Measurements from ENCODE around the gene ZMAT5. TPM values are rescaled to one million over a fixed set of nuclear protein-coding genes. Genes with fewer than 3 reads are reported as not detected.

Gene ZMAT5
- polyA plus RNA-seq, 3 donors = 27.1 to 79.4 (median 59.3) TPM

DNA sequence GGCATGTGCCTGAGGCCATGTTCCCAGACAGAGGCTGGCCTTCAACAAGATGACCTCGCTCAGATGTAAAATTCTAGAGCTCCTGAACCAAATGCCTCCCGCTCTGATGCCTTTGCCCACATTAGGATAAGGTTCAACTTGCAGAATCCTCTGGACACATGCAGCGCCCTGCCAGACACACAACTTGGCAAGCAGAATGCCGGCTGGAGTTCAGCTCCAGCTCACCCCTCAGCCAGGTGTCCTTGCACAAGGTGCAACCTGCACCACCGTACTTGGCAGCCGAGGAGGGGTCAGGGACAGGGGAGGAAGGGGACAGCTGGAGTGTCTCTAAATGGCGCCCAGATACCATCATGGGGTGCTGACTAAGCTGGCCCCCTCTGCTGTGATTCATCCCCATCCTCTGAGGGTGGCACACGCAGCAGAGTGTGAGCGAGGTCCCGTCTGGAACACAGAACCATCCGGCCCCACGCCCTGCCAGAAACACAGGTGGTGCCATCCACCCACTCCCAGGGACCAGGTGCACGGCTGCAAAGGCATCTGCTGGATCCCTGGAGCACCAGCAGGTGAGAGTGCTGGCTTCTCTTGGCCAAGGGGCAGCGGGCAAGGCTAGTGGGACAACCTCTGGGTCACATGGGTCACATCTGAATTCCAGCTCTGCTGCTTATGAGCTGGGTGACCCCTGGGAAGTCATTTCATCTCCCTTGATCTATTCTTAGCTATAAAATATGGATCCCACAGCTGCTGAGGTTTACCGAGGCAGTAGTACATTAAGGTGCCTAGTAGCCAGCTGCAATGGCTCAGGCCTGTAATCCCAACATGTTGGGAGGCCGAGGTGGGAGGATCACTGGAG is 12.8 kb downstream of the ZMAT5 start:
- Mint-ChIP-seq H3K36me3 (peaks cover 22 to 37% of the 10 kb centered on the region in 2 donors), H3K4me3 (no peak overlapping the region), H3K9me3 (no peaks in the 10 kb centered on the region), H3K27ac (no peak overlapping the region), H3K27me3 (ENCODE audit: low read depth in 3 of 3) (peaks cover 0 to 4% (median 0%) of the 10 kb centered on the region in 3 donors), H3K4me1 (peaks cover 21% of the 10 kb centered on the region)
- H2AFZ ChIP-seq (ENCODE audit: insufficient read depth, low read depth, low read length, poor library complexity, severe bottlenecking) = no peak overlapping the region
- intact Hi-C loops (cut with micrococcal nuclease) = no loop called here
- H3K4me1 ChIP-seq (ENCODE audit: control insufficient read depth in 1 of 2, insufficient read depth in 2 of 2, low read length in 2 of 2) = peaks cover 19 to 21% of the 10 kb centered on the region in 2 donors
- no peak overlapping the region for H3K9ac ChIP-seq (ENCODE audit: insufficient read depth, low read length, poor library complexity, severe bottlenecking)
- peaks cover 2% of the 10 kb centered on the region for H4K20me1 ChIP-seq (ENCODE audit: insufficient read depth, low read length)
- DNase-seq = no peak
- H3K36me3 ChIP-seq (replicated peaks in 1 of 2; ENCODE audit: control insufficient read depth in 1 of 2, insufficient read depth in 2 of 2, low read length in 2 of 2) = peaks cover 3 to 30% of the 10 kb centered on the region in 2 donors
- no peaks in the 10 kb centered on the region for H3K9me3 ChIP-seq (replicated peaks in 1 of 2; ENCODE audit: control insufficient read depth in 1 of 2, insufficient read depth in 1 of 2, low read length in 2 of 2)
- H3K27me3 ChIP-seq (ENCODE audit: control insufficient read depth in 2 of 2, insufficient read depth in 2 of 2, low read length in 2 of 2) = no peaks in the 10 kb centered on the region
- H3K4me3 ChIP-seq (replicated peaks in 1 of 3; ENCODE audit: low read depth in 2 of 3, low read length in 3 of 3) = no peak overlapping the region
- no peak overlapping the region for H3K4me2 ChIP-seq (replicated peaks; ENCODE audit: extremely low read depth, low read length, poor library complexity, severe bottlenecking)
- no peak overlapping the region for H3K27ac ChIP-seq (ENCODE audit: low read depth in 1 of 2, low read length in 2 of 2)
- TF ChIP-seq, protein P1, sequence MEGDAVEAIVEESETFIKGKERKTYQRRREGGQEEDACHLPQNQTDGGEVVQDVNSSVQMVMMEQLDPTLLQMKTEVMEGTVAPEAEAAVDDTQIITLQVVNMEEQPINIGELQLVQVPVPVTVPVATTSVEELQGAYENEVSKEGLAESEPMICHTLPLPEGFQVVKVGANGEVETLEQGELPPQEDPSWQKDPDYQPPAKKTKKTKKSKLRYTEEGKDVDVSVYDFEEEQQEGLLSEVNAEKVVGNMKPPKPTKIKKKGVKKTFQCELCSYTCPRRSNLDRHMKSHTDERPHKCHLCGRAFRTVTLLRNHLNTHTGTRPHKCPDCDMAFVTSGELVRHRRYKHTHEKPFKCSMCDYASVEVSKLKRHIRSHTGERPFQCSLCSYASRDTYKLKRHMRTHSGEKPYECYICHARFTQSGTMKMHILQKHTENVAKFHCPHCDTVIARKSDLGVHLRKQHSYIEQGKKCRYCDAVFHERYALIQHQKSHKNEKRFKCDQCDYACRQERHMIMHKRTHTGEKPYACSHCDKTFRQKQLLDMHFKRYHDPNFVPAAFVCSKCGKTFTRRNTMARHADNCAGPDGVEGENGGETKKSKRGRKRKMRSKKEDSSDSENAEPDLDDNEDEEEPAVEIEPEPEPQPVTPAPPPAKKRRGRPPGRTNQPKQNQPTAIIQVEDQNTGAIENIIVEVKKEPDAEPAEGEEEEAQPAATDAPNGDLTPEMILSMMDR (IDR thresholded peaks at IDR 0.05) = no peak
- H3K79me2 ChIP-seq (ENCODE audit: insufficient read depth, low read length) = peaks cover 15% of the 10 kb centered on the region
- WGBS (ENCODE audit: insufficient coverage) = 94% methylated on average over 15 of the region's 16 CpGs

DNA sequence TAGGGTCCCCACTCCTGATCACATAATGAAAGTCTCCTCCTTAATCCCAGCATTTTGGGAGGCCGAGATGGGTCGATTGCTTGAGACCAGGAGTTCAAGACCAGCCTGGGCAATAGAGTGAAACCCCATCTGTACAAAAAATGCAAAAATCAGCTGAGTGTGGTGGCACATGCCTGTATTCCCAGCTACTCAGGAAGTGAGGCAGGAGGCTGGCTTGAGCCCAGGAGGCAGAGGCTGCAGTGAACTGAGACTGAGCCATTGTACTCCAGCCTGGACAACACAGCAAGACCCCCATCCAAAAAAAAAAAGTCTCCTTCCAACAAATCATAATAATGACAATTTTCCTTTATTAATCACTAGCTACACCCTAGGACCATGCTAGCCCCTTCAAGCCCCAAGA is 15.1 kb downstream of the ZMAT5 start:
- peaks cover 19 to 21% of the 10 kb centered on the region in 2 donors for H3K4me1 ChIP-seq (ENCODE audit: control insufficient read depth in 1 of 2, insufficient read depth in 2 of 2, low read length in 2 of 2)
- H3K79me2 ChIP-seq (ENCODE audit: insufficient read depth, low read length) = peaks cover 12% of the 10 kb centered on the region
- peaks cover 40 to 55% of the 10 kb centered on the region in 2 donors for H3K36me3 Mint-ChIP-seq
- H3K27me3 Mint-ChIP-seq (ENCODE audit: low read depth in 3 of 3) = peaks cover 0 to 4% (median 0%) of the 10 kb centered on the region in 3 donors
- 100% methylated on average over 2 of the region's 2 CpGs for WGBS (ENCODE audit: insufficient coverage)
- DNase-seq = no peak
- no peak overlapping the region for H3K4me2 ChIP-seq (replicated peaks; ENCODE audit: extremely low read depth, low read length, poor library complexity, severe bottlenecking)
- peak overlapping the region; percentile 85 to 94 (median 92) for H3K27ac Mint-ChIP-seq
- intact Hi-C loops (cut with micrococcal nuclease) = no loop called here
- no peak overlapping the region for H3K4me3 Mint-ChIP-seq
- no peak overlapping the region for H3K9ac ChIP-seq (ENCODE audit: insufficient read depth, low read length, poor library complexity, severe bottlenecking)
- H3K27me3 ChIP-seq (ENCODE audit: control insufficient read depth in 2 of 2, insufficient read depth in 2 of 2, low read length in 2 of 2) = no peaks in the 10 kb centered on the region
- H3K36me3 ChIP-seq (replicated peaks in 1 of 2; ENCODE audit: control insufficient read depth in 1 of 2, insufficient read depth in 2 of 2, low read length in 2 of 2) = peaks cover 22 to 43% of the 10 kb centered on the region in 2 donors
- H2AFZ ChIP-seq (ENCODE audit: insufficient read depth, low read depth, low read length, poor library complexity, severe bottlenecking) = no peak overlapping the region
- H3K9me3 ChIP-seq (replicated peaks in 1 of 2; ENCODE audit: control insufficient read depth in 1 of 2, insufficient read depth in 1 of 2, low read length in 2 of 2) = no peaks in the 10 kb centered on the region
- peaks cover 21% of the 10 kb centered on the region for H3K4me1 Mint-ChIP-seq
- TF ChIP-seq, protein P1 (IDR thresholded peaks at IDR 0.05) = no peak
- H3K27ac ChIP-seq (ENCODE audit: low read depth in 1 of 2, low read length in 2 of 2) = peak overlapping the region; percentile 66 to 87
- H4K20me1 ChIP-seq (ENCODE audit: insufficient read depth, low read length) = no peaks in the 10 kb centered on the region
- H3K9me3 Mint-ChIP-seq = no peaks in the 10 kb centered on the region
- no peak overlapping the region for H3K4me3 ChIP-seq (replicated peaks in 1 of 3; ENCODE audit: low read depth in 2 of 3, low read length in 3 of 3)

All from CD14-positive monocyte (primary cell).